ENCODE data around the gene MRPS2.
"Not testable (repeated sequence)": the region's sequence is repeated elsewhere in the genome, so short reads cannot be mapped to it uniquely, and the experiment has no call there.

Gene MRPS2

GRCh38 chr9:135499326-135500070 is 984 bp upstream of the MRPS2 start:
- peak; percentile 60 to 98 (median 92) for DNase-seq

GRCh38 chr9:135500071-135500524 is 384 bp upstream of the MRPS2 start:
- peak in 2 of 51 donors; percentile 56 to 74 for DNase-seq

GRCh38 chr9:135501261-135502167 is 1.0 kb downstream of the MRPS2 start:
- DNase-seq: peak in 3 of 51 donors; percentile 31 to 37 (median 31)

- DNase-seq: no peak
These were observed 1.8 kb downstream of the MRPS2 start for GRCh38 chr9:135502168-135502872.

GRCh38 chr9:135502873-135503321 is 2.4 kb downstream of the MRPS2 start:
- DNase-seq: no peak

- no peak for DNase-seq
These were observed 3.1 kb downstream of the MRPS2 start for GRCh38 chr9:135503371-135504261.

GRCh38 chr9:135504262-135505243 is 4.1 kb downstream of the MRPS2 start:
- peak in 39 of 51 donors; percentile 3 to 71 (median 39) for DNase-seq

- DNase-seq: no peak
These were observed 5.1 kb downstream of the MRPS2 start for GRCh38 chr9:135505406-135506187.

- DNase-seq: no peak
These were observed 6.0 kb downstream of the MRPS2 start for GRCh38 chr9:135506327-135507103.

GRCh38 chr9:135507104-135508035 is 6.9 kb downstream of the MRPS2 start:
- no peak for DNase-seq

GRCh38 chr9:135508211-135508820 is 7.8 kb downstream of the MRPS2 start:
- no peak for DNase-seq

GRCh38 chr9:135509458-135509857 is 9.0 kb downstream of the MRPS2 start:
- no peak for DNase-seq

- no peak for DNase-seq
These were observed 11.7 kb downstream of the MRPS2 start for GRCh38 chr9:135512241-135512603.

- DNase-seq: no peak
These were observed 12.4 kb downstream of the MRPS2 start for GRCh38 chr9:135512904-135513303.

- DNase-seq: no peak
These were observed 12.9 kb downstream of the MRPS2 start for GRCh38 chr9:135513351-135513846.

- DNase-seq: not testable (repeated sequence)
These were observed 13.4 kb downstream of the MRPS2 start for GRCh38 chr9:135513906-135514305.
